ENCODE measurements around the gene DGKD.

DNA sequence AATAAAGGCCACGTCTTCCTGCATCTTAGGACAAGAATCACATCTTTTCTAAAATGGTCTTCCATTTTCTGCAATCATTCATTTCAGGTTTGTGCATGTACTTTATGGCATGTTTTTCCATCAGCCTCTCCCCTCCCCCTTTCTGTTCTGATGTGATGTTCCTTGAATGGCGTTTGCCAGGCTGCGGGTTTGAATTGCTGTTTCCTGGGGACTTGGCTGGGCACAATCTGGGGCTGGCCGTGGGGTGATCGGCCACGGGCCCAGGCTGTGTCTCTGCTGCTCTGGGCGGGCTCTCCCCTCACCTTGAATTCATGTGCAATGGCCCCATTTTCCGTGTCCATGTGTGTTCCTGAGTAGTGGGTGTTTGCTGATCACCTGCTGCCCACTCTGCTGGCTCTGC is 15.2 kb downstream of the DGKD start:
- TF ChIP-seq, protein P1, sequence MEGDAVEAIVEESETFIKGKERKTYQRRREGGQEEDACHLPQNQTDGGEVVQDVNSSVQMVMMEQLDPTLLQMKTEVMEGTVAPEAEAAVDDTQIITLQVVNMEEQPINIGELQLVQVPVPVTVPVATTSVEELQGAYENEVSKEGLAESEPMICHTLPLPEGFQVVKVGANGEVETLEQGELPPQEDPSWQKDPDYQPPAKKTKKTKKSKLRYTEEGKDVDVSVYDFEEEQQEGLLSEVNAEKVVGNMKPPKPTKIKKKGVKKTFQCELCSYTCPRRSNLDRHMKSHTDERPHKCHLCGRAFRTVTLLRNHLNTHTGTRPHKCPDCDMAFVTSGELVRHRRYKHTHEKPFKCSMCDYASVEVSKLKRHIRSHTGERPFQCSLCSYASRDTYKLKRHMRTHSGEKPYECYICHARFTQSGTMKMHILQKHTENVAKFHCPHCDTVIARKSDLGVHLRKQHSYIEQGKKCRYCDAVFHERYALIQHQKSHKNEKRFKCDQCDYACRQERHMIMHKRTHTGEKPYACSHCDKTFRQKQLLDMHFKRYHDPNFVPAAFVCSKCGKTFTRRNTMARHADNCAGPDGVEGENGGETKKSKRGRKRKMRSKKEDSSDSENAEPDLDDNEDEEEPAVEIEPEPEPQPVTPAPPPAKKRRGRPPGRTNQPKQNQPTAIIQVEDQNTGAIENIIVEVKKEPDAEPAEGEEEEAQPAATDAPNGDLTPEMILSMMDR (IDR thresholded peaks at IDR 0.05), result no peak
- no peak for TF ChIP-seq POLR2A (IDR thresholded peaks at IDR 0.05)

Measured in gastroesophageal sphincter (tissue), 3 donors.